NOMO-1 treated with dmso at 0.1 percent for 144 hours (cell line): ENCODE results near the gene RBM47.
A peak's percentile ranks its signal among the peaks of the same experiment; 100 is the strongest.

ENCODE experiments used
- DNase-seq: peaks from one replicate; lab custom pipeline; 2025; ENCODE audit not compliant: unreplicated experiment; lab: John Stamatoyannopoulos, UW

The RBM47 gene

GRCh38 chr4:40502220-40502619 lies 127.4 kb downstream of the RBM47 start:
- no peak for DNase-seq

- DNase-seq, result no peak
Measured at GRCh38 chr4:40500781-40501180, 128.9 kb downstream of the RBM47 start.

DNA sequence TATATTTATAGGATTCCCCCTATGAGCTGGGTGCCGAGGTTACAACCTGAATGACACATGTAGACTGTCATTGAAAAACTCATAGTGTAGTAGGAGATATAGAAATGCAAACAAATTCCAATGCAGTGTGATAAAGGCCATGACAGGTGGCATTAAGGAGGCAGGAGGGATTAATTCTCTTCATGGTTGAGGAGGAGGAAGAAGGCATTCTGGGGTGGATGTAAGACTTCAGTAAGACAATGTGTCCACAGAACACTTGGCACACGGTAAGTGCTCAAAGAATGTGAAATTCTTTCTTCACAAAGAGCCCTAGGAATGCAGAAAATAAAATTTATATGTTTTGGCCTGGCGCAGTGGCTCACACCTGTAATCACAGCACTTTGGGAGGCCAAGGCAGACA lies 136.5 kb downstream of the RBM47 start:
- DNase-seq, result no peak

- no peak for DNase-seq
Measured at GRCh38 chr4:40492691-40493090, 137.0 kb downstream of the RBM47 start.

DNA sequence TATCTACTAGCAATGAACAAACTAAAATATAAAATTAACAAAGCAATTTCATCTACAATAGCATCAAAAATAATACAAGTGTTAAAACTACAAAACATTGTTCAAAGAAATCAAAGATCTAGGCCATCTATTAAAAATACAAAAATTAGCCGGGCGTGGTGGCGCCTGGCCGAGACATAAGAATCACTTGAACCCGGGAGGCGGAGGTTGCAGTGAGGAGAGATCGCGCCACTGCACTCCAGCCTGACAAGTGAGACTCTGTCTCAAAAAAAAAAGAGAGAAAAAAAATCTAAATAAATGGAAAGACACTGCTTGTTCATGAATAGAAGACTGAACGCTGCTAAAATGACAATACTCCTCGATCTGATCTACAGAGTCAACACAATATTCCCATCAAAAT lies 139.2 kb downstream of the RBM47 start:
- no peak for DNase-seq

DNA sequence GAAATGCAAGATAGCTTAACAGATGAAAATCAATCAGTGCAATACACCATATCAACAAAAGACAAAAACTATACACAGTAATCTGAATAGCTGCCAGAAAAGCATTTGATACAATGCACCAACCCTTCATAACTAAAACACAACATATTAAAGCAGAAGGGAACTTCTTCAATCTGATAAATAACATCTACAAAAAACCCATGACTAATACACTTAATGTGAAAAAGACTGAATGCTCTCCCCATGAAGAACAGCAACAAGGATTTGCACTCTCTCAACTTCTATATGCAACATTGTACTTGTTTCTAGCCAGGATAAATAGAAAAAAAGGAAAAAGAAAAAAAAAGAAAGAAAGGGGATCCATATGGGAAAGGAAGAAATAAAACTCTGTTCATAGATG lies 139.7 kb downstream of the RBM47 start:
- no peak for DNase-seq

GRCh38 chr4:40486534-40486933 lies 143.1 kb downstream of the RBM47 start:
- DNase-seq, result peak; percentile 83

GRCh38 chr4:40484346-40485090 lies 145.1 kb downstream of the RBM47 start:
- no peak for DNase-seq

GRCh38 chr4:40482985-40483647 lies 146.5 kb downstream of the RBM47 start:
- DNase-seq, result no peak

- DNase-seq, result no peak
Measured at GRCh38 chr4:40481977-40482376, 147.7 kb downstream of the RBM47 start.

GRCh38 chr4:40480291-40480690 lies 149.4 kb downstream of the RBM47 start:
- DNase-seq, result no peak

GRCh38 chr4:40479378-40479777 lies 150.3 kb downstream of the RBM47 start:
- DNase-seq, result no peak

- DNase-seq, result no peak
Measured at GRCh38 chr4:40475609-40476008, 154.1 kb downstream of the RBM47 start.

DNA sequence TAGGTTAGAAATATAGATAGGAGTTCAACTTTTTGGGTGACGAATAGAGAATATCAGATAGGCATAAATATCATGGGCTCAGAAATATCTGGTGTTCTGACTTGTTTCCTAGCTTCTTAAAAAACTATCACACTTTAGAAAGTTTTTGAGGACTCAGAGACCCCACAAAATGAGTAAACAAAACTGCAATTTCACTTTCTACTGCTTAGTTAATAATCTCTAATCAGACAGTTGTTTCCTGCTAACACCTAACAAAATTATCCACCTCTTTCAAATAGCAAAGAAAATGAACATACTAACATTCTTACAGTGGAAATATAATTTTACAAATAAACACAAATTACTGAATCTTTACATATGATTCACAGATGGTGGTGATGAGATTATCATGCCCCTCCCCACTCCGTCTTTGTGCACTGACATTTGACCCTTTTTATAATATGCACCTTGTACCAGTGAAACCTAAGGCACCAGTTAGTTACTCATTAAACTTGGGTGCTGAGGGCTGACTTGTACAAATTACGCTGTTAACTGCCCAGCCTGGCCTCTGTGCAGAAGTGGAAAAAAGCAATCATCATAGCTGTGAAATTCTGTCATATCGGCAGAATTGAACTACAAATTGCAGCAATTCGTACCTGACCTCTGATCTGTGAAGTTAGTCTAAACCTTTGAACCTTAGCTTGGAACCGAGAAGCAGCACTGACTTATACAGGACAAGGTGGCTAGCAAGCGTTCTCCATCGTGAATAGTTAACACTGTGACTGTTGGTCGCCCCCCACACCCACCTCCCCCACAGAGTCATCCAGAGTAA lies 155.9 kb downstream of the RBM47 start:
- no peak for DNase-seq

GRCh38 chr4:40471923-40472322 lies 157.7 kb downstream of the RBM47 start:
- no peak for DNase-seq

DNA sequence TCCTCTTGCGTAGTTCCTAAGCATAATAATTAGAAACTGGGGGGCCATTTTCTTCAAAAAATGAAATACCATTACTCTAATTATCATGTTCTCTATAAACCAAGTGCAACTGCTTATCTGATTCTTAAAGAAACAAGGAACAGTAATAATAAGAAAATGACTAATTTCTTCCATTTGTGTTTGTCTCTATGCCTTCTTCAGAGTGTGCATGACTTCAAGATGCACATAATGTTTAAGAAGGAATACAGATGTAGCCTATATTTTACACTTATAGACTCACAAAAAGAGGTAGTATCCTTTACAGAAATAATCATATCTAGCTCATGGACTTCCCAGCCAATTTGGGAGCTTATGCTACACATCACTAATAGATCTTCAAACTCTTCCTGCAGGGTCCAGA lies 162.9 kb downstream of the RBM47 start:
- DNase-seq, result no peak

- no peak for DNase-seq
Measured at GRCh38 chr4:40462326-40462725, 167.3 kb downstream of the RBM47 start.

DNA sequence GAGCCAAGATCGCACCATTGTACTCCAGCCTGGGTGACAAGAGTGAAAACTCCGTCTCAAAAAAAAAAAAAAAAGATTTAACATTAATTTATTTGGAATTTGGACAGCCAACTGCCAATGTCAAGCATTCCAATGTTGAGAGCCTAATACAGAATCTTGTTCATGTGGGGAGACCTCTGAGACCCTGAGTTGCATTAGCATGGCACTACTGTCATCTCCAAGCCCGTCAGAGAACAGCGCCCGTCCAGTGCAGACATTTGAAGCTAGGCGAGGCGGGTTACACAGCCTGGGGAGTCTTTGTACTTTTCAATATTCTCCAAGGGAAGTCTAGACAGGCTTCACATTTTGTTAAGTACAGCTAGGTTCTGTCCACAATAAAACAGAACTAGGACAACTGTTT lies 167.8 kb downstream of the RBM47 start:
- DNase-seq, result no peak

DNA sequence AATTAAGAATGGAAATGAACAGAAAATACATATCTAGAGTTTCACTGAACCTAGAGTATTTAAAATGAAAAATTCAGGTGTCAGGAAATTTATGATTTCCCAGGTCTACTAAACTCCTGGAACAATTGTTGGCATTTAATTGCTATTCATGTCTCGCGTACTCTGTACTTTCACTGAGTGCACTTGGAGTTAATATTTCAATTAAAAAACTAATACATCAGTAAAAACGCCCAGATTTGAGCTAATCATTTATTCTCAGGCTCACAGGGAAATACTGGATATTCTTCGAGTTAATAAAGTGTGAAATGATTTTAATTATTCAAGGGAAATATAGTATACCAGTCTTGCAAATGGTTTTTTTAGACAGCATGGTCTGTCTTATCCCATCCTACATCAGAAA lies 168.6 kb downstream of the RBM47 start:
- no peak for DNase-seq

GRCh38 chr4:40458683-40459082 lies 171.0 kb downstream of the RBM47 start:
- no peak for DNase-seq

DNA sequence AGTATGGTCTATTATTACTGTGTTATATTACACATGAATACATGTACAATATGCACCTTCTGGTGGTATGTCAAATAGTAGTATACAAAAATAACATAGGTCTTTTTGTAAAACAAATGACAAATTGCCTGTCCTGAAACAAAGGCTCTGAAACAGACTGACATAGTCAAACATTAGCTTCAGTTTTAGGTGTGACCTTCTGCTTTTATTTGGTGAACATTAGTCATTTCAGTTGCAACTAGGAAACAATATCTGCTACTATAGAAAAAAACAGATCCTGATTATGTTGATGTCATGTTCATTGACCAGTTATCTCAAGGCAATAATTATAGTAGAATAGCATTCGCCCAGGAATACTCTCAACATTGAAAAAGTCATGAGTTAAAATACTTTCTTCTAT lies 171.6 kb downstream of the RBM47 start:
- no peak for DNase-seq

GRCh38 chr4:40455340-40455902 lies 174.2 kb downstream of the RBM47 start:
- no peak for DNase-seq
